AML-193 (cell line): ENCODE data around the gene HOXC10.

Source experiments
- DNase-seq, 2 experiments: peaks; one replicate each; lab custom pipeline; 2025; lab: John Stamatoyannopoulos, UW

Gene HOXC10

DNA sequence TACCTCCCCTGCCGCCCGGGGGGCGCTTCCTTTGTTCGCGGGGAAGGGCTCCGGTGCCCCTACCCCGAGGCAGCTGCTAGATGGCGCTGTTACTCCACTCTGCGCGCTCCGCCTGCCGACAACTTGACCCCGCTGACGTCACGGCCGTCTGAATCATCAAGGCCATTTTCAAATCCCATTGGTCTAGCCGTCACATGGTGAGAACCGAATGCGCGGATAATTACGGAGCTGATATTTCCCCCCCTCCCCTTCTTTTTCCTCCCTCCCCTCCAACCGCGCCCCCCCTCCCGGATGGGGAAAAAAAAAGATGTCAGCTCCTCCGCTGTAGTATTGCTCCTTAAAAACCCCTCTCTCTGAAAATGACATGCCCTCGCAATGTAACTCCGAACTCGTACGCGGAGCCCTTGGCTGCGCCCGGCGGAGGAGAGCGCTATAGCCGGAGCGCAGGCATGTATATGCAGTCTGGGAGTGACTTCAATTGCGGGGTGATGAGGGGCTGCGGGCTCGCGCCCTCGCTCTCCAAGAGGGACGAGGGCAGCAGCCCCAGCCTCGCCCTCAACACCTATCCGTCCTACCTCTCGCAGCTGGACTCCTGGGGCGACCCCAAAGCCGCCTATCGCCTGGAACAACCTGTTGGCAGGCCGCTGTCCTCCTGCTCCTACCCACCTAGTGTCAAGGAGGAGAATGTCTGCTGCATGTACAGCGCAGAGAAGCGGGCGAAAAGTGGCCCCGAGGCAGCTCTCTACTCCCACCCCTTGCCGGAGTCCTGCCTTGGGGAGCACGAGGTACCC, at the start of gene HOXC10:
Gene HOXC10 (plus strand): TSS at position 246 of the 791 bp plus-strand sequence. CDS start 114 bp downstream, at position 360.
- DNase-seq, result peak; percentile 67 to 75

DNA sequence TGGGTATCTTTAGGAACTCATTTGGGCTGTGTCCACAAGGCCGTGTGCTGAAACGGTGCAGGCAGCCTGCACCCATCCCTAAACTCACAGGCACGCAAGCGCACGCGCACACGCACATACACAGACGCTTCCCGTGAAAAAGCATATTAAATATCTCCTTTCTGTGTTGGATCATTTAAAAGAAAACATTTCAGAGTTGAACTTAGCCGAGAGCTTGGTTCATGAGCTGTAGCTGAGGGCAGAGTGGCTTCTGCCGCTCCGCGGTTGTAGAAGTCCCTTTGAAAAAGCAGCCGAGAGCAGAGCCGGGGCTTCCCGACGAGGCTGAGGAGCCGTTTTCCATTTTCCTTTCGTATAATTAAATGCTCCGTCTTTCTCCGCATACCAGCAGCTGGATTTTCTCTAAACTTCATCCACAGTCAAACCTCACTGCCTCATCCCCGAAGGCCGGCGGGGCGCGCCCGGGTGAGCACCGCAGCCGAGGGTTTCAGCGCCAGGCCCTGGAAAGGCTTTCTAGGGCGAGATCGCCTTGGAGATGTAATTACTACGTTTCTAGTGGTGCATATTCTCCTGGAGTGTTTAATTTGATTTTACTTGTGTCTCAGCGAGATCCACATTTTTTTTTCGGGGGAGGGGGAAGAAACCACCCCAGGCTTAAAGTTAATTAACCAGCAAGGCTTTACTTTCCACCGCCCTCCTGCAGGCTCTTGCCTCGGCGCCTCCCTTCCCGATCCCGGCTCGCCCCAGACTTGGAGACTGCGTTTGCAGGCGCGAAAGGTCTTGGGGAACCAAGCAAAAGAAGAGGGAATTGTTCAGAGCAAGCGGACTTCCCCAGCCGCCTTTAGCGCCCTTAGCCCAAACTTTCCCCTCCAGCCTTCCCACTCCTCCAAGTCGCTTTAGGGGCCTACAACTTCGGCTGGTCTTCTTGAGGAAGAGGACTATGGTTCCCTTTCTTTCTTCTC, 49.3 kb upstream of the HOXC10 start:
- no peak for DNase-seq

DNA sequence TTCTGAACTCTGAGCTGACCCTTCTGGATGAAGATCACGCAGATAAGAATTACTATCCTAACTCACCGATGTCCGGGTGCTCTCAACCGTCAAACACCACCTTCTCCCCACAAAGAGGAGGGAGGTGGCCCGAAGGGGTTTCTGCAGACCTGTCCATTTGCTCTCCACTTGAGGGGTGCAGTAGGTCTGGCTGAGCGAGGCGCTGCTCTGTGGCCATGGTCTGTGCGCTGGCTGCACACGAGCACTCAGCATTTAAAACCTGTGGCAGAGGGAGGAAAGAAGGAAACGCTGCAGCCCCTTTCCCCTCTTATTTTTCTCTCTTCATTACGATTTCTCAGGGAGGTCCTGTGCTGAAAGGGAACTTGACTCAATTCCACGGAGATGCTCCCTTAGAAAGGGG, 47.8 kb upstream of the HOXC10 start:
- no peak for DNase-seq

DNA sequence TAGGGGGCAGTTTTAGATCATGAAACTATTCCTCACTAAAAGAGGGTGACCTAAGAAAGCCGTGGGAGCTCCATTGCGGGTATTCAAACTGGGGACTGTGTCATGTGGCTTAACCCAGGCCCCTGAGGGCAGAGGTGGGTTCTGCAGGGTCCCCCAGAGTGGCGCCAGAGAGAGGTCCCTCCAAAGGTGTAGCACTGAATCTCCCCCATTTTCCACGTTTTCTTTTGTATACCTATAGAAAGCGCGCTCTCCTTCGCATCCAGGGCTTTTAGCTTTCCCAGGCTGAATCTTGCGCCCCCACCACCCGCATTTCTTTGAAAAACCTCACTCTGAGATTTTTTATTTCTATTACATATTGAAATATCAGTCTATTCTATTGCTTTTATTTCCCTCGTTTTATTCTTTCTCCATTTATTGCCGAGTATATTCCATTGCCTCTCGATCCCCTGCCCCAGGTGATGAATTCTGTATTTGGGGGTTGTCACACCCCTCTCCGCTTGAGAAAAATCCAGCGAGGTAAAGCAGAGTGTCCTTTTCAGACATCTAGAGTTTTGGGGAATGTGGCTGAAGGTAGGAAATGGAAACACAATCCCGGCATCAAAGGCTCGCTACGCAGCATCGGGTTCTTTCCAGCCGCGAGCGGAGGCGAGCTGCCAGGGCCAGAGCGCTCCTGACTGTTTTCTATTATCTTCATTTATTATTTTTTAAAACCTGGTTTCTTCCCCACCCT, 47.2 kb upstream of the HOXC10 start:
- DNase-seq, result no peak

DNA sequence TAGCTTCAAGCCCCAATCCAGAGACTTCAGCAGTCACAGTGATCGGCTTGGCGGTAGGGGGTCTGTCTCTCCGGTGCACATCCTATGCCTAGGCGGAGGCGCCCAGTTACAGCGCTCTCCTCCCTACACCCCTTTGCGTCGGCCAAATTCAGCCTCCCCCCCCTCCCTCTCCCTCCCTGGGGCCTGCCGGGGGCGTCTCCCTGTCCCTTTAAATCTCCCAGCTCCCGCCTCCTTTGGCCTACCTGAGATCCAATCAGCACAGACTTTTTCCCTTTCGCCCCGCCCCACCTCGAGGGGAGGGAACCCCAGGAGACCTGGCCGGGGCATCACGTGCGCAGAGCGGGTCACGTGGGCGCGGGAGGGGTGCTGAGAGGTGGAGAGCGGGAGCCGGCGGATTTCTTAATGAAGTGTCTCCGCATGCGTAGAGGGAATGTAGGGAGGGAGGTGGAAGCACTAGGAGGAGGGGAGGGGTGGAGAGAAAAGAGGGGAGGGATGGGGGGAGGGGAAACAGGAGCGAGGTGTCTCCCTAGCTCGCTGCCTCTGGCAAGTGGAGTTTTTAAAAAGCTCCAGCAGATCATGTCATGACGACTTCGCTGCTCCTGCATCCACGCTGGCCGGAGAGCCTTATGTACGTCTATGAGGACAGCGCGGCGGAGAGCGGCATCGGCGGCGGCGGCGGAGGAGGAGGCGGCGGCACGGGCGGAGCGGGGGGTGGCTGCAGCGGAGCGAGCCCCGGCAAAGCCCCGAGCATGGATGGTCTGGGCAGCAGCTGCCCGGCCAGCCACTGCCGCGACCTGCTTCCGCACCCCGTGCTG, 46.4 kb upstream of the HOXC10 start, which contains the start of gene HOXC13:
Gene HOXC13 (plus strand): TSS at position 506 of the 815 bp plus-strand sequence. CDS start 76 bp downstream, at position 582.
- DNase-seq, result no peak

DNA sequence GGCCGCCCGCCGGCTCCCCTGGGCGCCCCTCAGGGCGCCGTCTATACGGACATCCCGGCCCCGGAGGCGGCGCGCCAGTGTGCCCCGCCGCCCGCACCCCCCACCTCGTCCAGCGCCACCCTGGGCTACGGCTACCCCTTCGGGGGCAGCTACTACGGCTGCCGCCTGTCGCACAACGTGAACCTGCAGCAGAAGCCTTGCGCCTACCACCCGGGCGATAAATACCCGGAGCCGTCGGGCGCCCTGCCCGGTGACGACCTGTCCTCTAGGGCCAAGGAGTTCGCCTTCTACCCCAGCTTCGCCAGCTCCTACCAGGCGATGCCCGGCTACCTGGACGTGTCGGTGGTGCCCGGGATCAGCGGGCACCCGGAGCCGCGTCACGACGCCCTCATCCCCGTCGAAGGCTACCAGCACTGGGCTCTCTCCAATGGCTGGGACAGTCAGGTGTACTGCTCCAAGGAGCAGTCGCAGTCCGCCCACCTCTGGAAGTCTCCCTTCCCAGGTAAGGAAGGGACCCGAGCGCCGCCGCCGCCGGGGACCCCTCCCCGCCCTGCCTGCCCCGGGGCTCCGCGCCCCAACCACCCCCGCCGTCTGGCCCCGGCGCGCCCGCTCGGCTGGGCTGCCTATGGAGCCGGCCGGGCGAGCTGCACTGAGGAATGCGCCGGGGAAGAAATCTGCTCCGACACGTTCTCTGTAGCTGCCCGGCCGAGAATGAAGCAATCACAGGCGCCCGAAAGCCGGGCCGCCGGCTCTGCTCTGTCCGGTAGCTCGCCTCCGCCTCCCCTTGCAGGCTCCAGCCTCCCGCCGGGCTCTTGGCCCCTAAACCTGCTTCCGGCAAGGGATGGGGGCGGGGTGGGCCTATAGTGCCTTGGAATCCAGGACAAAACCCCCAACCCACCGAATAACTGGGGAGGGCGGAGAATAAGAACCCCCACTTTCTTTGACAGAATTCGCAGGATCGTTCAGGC, 45.5 kb upstream of the HOXC10 start:
- no peak for DNase-seq

DNA sequence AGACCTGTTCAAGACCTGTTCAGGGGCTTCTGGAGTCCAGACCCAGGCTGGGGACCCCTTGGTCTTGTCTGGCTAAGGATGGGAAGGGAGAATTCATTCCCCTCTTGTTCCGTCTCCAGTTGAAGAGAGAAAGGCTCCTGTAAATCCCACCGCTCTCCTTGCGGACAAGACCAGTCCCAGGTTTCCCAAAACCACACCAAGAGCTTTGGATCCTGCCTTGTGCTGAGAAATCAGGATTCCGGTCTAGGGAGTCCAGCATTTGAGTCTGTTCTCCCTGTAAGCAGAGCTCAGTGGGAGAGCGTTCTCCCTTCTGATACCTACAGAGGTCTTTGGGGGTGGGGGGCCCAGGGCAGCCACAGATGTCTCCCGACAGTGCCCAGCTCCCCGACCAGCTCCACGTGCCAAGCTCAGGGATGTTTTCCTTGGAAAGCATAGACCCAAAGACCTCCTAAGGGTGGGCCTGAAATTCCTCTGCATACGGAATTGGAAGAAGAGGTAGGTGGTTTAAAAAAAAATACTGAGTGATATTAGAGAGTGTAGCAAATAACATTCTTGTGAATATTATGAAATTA, 44.4 kb upstream of the HOXC10 start:
- no peak for DNase-seq

DNA sequence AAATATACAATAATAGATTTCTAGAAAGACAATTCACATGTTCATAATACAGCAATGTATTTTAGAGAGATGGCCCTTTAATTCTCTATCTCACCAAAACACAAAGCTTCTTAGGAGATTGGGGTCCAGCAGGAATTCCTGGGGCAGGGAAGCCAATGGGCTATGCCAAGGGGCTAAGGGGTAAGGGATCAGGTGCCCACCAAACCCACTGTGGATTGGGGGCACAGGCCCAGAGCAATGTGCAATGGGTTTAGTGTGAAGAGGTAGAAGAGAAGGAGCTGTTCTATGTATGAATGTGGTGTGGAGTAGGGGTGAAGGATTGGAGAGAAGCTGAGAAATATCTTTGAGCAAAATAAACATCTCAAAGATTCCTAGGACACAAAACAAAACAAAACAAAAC, 43.8 kb upstream of the HOXC10 start:
- DNase-seq, result no peak

DNA sequence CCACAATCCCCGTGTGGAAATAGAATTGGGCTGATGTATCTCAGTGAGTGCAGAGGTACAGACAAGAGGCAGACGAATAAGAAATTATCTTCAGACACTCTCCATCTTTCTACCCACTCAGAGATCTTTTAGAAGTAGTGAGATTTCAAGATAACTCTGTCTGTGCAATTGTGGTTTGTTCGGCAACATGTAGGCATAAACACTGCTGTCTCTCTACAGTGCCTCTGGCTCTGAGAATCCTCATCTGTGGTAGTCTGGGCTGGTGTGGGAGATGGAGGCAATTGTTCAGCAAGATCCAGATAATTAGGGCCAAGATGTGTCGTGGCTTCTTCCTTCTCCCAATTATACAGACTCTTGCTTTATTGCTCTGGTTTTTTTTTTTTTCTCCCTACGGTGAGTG, 43.2 kb upstream of the HOXC10 start:
- no peak for DNase-seq

DNA sequence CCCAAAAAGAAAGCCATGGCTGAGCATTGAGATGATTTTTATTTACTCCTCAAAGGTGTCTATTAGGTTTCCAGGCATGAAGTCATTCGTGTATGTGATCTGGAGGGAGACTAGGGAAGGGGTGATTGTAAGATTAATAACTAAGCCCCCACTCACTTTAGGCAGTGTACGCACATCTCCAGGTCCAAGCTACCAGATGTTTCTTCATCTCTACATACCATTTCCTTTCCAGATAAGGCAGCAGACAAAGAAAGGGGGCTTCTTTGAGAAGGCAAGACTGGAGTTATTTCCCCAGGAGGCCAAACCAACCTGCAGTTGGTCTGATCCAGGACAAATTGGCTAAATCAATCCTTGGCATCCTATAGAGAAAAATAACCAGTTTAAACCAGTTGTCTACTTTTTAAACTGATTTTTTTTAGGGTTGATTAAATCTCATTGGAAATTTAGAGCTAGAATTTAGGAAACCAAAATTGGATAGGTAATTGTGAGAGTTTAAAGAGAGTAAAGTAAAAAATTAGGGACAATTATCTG, 42.4 kb upstream of the HOXC10 start:
- DNase-seq, result no peak

DNA sequence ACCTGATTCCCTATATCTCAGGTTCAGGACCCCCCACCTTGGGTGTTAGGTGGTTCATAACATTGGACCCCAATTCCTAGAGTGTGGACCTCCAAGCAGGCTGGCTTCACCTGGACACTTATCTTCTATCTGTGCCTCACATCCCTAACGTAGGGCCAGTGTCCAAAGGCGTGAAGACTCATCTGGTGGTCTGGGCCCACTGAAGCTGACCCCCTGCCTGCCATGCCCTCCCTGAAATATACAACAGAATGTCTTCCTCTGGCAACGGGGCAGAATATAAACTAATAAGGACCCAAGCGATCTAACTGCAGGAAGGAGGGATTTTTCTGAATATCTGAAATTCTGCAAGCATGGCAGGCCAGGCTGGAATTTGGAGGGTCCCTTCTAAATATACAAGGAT, 40.7 kb upstream of the HOXC10 start:
- DNase-seq, result no peak

DNA sequence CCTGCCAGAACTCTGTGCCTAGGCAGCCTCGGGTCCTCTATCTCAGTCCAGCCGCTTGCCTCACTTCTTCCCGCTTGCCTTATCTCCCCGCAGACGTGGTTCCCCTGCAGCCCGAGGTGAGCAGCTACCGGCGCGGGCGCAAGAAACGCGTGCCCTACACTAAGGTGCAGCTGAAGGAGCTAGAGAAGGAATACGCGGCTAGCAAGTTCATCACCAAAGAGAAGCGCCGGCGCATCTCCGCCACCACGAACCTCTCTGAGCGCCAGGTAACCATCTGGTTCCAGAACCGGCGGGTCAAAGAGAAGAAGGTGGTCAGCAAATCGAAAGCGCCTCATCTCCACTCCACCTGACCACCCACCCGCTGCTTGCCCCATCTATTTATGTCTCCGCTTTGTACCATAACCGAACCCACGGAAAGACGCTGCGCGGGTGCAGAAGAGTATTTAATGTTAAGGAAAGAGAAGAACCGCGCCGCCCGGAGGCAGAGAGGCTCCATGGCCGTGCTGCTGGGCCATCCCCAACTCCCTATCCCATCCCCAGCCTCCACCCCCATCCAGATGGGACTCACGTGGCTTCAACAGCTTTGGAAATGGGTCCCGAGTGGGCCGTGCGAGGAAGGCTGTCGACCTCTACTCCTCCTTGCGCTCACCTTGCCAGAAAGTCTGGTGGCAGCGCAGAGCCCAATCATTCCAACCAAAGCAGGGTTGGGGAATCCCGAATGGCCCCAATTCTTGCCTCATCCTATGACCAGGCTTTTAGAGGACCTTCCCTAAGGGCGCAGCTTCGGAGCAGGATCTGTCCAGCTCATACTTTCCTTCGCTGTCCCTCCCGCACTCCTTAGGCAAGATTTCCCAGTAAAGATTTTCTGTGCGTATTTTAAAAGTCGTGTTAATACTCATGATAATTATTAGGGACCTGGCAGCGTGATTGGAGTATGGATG, 39.8 kb upstream of the HOXC10 start:
- no peak for DNase-seq

DNA sequence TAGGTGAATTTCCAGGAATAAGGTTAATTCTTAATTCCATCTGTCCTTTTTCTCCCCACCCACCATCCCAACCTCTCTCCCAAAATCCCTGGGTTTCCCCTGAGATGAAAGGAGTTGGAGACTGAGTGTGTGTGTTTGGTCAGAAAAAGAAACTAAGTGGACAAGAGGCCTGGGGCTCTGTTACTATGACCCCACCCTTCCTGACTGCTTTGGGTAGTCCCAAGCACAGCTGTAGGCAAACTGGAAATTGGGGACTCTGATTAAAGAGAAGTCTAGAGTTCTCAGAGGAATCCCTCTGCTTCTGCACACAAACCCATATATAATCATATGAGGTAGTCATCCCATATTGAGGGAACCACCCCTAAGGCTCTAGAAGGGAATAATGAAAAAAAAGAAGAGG, 37.2 kb upstream of the HOXC10 start:
- no peak for DNase-seq

DNA sequence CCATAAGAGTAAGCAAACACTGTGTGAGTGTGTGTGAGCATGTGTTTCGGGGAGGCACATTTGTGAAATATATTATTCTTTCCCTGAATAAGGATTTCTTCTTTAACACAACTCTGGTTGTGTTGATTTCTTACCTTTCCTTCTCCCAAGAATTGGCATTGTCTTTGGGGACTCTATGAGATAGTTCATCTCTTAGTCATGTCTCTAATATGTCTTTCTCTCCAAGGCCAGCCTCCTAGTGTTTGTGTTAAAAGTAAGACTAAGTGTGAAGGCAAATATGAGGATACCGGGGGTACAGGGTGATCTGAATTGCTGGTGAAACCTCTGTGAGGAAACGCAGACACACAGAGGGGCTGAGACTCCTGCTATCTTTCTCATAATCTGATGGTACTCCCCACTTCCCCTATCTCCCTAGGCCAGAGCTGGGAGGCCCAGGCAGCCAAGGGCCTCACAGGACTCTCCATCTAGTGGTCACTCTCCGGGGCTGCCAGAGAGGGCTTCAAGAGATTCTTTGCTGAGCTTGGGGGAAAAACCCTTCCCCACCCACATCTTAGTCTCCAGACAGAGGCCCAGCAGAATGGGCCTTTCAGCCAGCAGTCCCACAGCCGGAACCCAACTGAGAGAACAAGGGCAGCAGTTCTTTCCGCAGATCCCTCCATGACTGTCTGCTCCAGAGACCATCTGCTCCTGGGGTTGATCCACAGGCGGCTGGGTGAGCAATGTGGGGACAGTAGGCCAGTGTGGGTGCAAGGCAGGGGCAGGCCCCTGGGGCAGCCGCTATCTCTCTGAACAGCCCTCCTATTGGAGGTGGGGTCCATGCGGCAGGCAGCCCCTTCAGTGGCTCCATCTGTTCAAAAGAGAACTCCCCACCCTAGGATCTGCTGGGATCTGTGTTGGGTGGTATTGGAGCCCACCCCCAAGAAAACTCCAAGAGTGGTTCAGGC, 36.0 kb upstream of the HOXC10 start:
- peak; percentile 26 to 45 for DNase-seq

DNA sequence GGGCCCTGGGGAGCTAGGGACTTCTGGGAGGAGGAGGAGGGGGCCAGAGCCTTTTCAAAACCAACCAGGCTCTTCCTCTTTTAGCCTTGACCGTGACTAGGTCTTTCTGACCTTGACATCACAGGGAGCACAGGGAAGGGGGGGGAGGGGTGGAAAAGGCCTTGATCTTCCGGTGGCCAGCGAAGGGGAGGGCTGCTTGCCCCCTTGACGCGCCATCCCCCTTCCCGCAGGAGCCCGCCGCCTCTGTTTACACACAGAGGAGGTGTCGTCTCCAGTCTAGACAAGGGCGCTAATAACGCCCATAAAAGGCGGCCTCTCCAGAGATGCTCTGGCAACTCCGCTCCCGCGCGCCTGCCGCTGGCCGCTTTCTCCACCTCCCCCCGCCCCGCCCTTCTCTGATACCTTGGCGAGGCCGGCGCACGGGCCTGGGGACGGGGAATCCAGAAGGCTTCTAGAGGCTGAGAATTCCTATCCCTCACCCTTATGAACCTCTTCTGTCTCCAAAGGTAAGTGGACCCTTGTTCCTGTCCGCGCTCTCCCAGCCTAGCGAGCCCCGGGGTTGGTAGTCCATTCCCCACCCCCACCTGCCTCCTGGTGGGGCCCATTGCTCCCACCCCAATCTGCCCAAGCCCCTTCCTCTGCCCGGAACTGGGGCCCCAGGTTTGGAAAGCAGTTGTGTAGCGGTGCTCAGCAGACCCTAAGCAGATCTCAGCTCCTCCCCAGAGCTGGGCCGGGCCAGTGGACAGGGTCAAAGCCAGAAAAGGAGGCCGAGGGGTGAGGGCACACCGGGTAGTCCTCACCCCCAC, 35.1 kb upstream of the HOXC10 start:
- no peak for DNase-seq

DNA sequence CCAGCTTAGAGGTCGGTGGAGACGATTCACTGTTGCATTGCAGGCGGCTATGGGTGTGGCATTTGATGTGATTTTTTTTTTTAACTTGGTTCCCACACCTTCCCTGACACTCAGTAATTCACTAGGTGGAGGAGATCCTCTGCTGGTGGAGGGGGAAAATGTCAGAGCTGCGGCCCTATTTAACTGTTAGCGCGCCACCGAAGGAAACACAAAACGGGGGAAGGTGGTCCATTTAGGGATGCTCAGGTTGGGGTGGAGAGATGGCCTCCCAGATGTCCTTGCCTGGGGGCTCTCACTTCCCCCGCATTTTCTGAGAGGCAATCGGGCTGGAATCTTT, 34.5 kb upstream of the HOXC10 start:
- DNase-seq, result no peak
